Tibial nerve (tissue), 4 donors: Measurements from ENCODE around the gene CLIP3.

Source experiments
- EP300 ChIP-seq, 2 donors: sonication (generic); formaldehyde crosslinking; IDR thresholded peaks; one replicate each; pipeline ENCODE4 v1.6.1; 2017; ENCODE audit warnings: antibody characterized with exemption in 2 of 2, mild to moderate bottlenecking in 1 of 2
- TF ChIP-seq, protein P1 (sequence below), 5 experiments: fragments of 200-600 bp in 3 of 5; fragments of 450-650 bp in 2 of 5; sonication (generic) in 3 of 5; IDR thresholded peaks; one replicate each; pipeline ENCODE4 v1.5.1; 2016 to 2019; ENCODE audit warnings: antibody characterized with exemption in 5 of 5, mild to moderate bottlenecking in 3 of 5, moderate library complexity in 2 of 5

DNA sequence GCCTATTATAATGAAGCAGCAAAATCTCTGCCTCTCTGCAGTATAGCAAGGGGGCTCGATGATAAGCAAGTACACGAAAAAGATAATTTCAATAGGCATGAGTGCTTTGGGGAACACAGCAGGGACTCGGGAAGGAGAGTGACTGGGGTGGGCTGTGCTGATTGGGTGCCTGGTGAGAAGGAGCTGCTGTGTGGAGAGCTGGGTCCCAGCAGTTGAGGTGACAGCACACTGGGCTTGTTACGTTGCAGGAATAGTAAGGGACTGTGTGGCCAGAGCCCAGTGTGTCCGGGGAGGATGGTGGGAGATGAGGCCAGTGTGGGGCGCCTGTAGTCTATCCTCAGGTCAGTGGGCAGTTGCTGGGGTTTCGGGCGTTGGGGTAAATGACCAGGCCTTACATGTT is 39.4 kb upstream of the CLIP3 start:
- TF ChIP-seq, protein P1, sequence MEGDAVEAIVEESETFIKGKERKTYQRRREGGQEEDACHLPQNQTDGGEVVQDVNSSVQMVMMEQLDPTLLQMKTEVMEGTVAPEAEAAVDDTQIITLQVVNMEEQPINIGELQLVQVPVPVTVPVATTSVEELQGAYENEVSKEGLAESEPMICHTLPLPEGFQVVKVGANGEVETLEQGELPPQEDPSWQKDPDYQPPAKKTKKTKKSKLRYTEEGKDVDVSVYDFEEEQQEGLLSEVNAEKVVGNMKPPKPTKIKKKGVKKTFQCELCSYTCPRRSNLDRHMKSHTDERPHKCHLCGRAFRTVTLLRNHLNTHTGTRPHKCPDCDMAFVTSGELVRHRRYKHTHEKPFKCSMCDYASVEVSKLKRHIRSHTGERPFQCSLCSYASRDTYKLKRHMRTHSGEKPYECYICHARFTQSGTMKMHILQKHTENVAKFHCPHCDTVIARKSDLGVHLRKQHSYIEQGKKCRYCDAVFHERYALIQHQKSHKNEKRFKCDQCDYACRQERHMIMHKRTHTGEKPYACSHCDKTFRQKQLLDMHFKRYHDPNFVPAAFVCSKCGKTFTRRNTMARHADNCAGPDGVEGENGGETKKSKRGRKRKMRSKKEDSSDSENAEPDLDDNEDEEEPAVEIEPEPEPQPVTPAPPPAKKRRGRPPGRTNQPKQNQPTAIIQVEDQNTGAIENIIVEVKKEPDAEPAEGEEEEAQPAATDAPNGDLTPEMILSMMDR (IDR thresholded peaks at IDR 0.05) = no peak
- no peak for TF ChIP-seq EP300 (IDR thresholded peaks at IDR 0.05)
